SU-DHL-6 (cell line): ENCODE measurements around the gene TAF5.

Experiments used
- CTCF ChIP-seq: fragments of 200-600 bp; sonication (generic); IDR thresholded peaks from one replicate; pipeline ENCODE4 v1.5.1; 2017; ENCODE audit warnings: antibody characterized with exemption, mild to moderate bottlenecking, low read length, moderate library complexity; ENCODE audit not compliant: insufficient read depth, poor library complexity, severe bottlenecking
- EZH2phosphoT487 ChIP-seq: fragments of 200-600 bp; sonication (generic), shearing (Covaris generic); conservative IDR thresholded peaks from 2 replicates; pipeline ENCODE4 v1.6.1; 2018; ENCODE audit warnings: mild to moderate bottlenecking, antibody characterized with exemption, low read length, moderate library complexity, mixed read lengths

- TF ChIP-seq CTCF (no peak), EZH2phosphoT487 (no peak)
Observed at GRCh38 chr10:103415581-103415980, 47.8 kb downstream of the TAF5 start.
